Parathyroid adenoma (tissue), 2 donors: Measurements from ENCODE around the gene SEMA7A.

Experiments
- H2AFZ ChIP-seq: fragments of 300-600 bp; sonication (generic); one replicate; pipeline ENCODE4 v1.7.0; 2017; ENCODE audit warnings: antibody characterized with exemption, mild to moderate bottlenecking
- H3K27ac ChIP-seq: fragments of 300-600 bp; sonication (generic); one replicate; pipeline ENCODE4 v1.7.0; 2017
- H3K27me3 ChIP-seq: fragments of 300-600 bp; sonication (generic); one replicate; pipeline ENCODE4 v1.7.0; 2017; ENCODE audit warnings: low read length; ENCODE audit not compliant: control insufficient read depth, insufficient read depth
- H3K36me3 ChIP-seq: fragments of 300-600 bp; sonication (generic); one replicate; pipeline ENCODE4 v1.7.0; 2017; ENCODE audit warnings: low read length; ENCODE audit not compliant: control insufficient read depth, insufficient read depth
- H3K4me1 ChIP-seq: fragments of 300-600 bp; sonication (generic); one replicate; pipeline ENCODE4 v1.7.0; 2017; ENCODE audit warnings: control low read depth
- H3K4me2 ChIP-seq: fragments of 300-600 bp; sonication (generic); one replicate; pipeline ENCODE4 v1.7.0; 2017; ENCODE audit warnings: low read length
- H3K4me3 ChIP-seq: fragments of 300-600 bp; sonication (generic); one replicate; pipeline ENCODE4 v1.7.0; 2017; ENCODE audit warnings: low read depth, low read length
- H3K79me2 ChIP-seq: fragments of 300-600 bp; sonication (generic); one replicate; pipeline ENCODE4 v1.7.0; 2017; ENCODE audit warnings: control low read depth
- H3K9ac ChIP-seq: fragments of 300-600 bp; sonication (generic); one replicate; pipeline ENCODE4 v1.7.0; 2017; ENCODE audit warnings: mild to moderate bottlenecking
- H3K9me3 ChIP-seq: fragments of 300-600 bp; sonication (generic); one replicate; pipeline ENCODE4 v1.7.0; 2017; ENCODE audit warnings: low read length; ENCODE audit not compliant: control insufficient read depth
- TF ChIP-seq, protein P1 (sequence below): fragments of 300-600 bp; sonication (generic); IDR thresholded peaks from one replicate; pipeline ENCODE4 v1.7.0; 2017; ENCODE audit warnings: antibody characterized with exemption, mild to moderate bottlenecking
- donor health status: primary hyperparathyroidism.

Gene SEMA7A

GRCh38 chr15:74415966-74416916 is 17.5 kb downstream of the SEMA7A start:
- H2AFZ ChIP-seq: no peak overlapping the region
- TF ChIP-seq, protein P1, sequence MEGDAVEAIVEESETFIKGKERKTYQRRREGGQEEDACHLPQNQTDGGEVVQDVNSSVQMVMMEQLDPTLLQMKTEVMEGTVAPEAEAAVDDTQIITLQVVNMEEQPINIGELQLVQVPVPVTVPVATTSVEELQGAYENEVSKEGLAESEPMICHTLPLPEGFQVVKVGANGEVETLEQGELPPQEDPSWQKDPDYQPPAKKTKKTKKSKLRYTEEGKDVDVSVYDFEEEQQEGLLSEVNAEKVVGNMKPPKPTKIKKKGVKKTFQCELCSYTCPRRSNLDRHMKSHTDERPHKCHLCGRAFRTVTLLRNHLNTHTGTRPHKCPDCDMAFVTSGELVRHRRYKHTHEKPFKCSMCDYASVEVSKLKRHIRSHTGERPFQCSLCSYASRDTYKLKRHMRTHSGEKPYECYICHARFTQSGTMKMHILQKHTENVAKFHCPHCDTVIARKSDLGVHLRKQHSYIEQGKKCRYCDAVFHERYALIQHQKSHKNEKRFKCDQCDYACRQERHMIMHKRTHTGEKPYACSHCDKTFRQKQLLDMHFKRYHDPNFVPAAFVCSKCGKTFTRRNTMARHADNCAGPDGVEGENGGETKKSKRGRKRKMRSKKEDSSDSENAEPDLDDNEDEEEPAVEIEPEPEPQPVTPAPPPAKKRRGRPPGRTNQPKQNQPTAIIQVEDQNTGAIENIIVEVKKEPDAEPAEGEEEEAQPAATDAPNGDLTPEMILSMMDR: no peak
- no peak overlapping the region for H3K9ac ChIP-seq
- no peaks in the 10 kb centered on the region for H3K9me3 ChIP-seq
- no peak overlapping the region for H3K4me3 ChIP-seq
- no peak overlapping the region for H3K27ac ChIP-seq
- peaks cover 7% of the 10 kb centered on the region for H3K4me1 ChIP-seq
- no peaks in the 10 kb centered on the region for H3K27me3 ChIP-seq
- no peak overlapping the region for H3K4me2 ChIP-seq
- H3K79me2 ChIP-seq: peaks cover 4% of the 10 kb centered on the region
- no peaks in the 10 kb centered on the region for H3K36me3 ChIP-seq

- Histone ChIP-seq H3K4me2 (no peak overlapping the region), H3K27ac (no peak overlapping the region), H2AFZ (no peak overlapping the region), H3K4me1 (no peaks in the 10 kb centered on the region), H3K27me3 (no peaks in the 10 kb centered on the region), H3K79me2 (peaks cover 4% of the 10 kb centered on the region), H3K4me3 (no peak overlapping the region), H3K36me3 (no peaks in the 10 kb centered on the region), H3K9ac (no peak overlapping the region), H3K9me3 (no peaks in the 10 kb centered on the region)
- TF ChIP-seq, protein P1: no peak
Measured at GRCh38 chr15:74414603-74415338, 19.0 kb downstream of the SEMA7A start.

GRCh38 chr15:74414081-74414580 is 19.6 kb downstream of the SEMA7A start:
- TF ChIP-seq, protein P1: no peak
- H3K4me3 ChIP-seq: no peak overlapping the region

GRCh38 chr15:74413350-74414080 is 20.2 kb downstream of the SEMA7A start:
- Histone ChIP-seq H3K9me3 (no peaks in the 10 kb centered on the region), H3K27me3 (no peaks in the 10 kb centered on the region), H3K4me2 (no peak overlapping the region), H3K27ac (no peak overlapping the region), H3K4me1 (no peaks in the 10 kb centered on the region), H2AFZ (no peak overlapping the region), H3K4me3 (no peak overlapping the region), H3K79me2 (no peaks in the 10 kb centered on the region), H3K9ac (no peak overlapping the region), H3K36me3 (no peaks in the 10 kb centered on the region)
- TF ChIP-seq, protein P1: no peak

More at GRCh38 chr15:74414081-74414580, 19.6 kb downstream of the SEMA7A start:
- no peaks in the 10 kb centered on the region for H3K4me1 ChIP-seq
- no peaks in the 10 kb centered on the region for H3K9me3 ChIP-seq
- no peak overlapping the region for H2AFZ ChIP-seq
- no peaks in the 10 kb centered on the region for H3K36me3 ChIP-seq
- H3K27me3 ChIP-seq: no peaks in the 10 kb centered on the region
- no peak overlapping the region for H3K9ac ChIP-seq
- H3K79me2 ChIP-seq: no peaks in the 10 kb centered on the region
- H3K4me2 ChIP-seq: no peak overlapping the region
- no peak overlapping the region for H3K27ac ChIP-seq
